Choroid plexus epithelial cell (primary cell): ENCODE results near the gene CLN5.

ENCODE experiments used
- DNase-seq: peaks from one replicate; pipeline ENCODE4 v3.0.0-alpha.2; 2010; ENCODE audit warnings: low read depth
- H3K4me3 ChIP-seq: 2 replicates; pipeline ENCODE4 v1.5.1; 2011; ENCODE audit warnings: low read depth, mild to moderate bottlenecking, control low read depth, low read length, moderate library complexity
- TF ChIP-seq, protein P1 (sequence below): conservative IDR thresholded peaks from 2 replicates; pipeline ENCODE4 v1.5.1; 2011; ENCODE audit warnings: low read depth, mild to moderate bottlenecking, control low read depth, inconsistent platforms, low read length, moderate library complexity

The CLN5 gene

DNA sequence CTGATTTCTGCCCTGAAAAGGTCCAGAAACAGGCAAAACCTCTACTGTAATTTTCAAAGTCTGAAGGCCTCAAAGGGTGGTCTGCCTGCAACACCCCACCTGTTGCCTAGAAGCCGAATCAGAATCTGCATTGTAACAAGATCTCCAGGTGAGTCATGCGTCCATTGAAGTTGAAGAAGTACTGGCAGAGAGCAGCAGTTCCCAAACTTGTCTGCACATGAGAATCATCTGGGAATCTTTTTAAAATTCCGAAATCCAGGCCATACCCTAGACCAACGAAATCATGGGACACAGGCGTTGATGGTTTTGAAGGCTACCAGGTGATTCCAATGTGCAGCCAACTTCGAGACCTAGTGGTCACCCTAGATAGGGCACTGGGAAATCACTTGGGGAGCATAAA, 16.0 kb upstream of the CLN5 start:
- H3K4me3 ChIP-seq = no peak overlapping the region
- DNase-seq = no peak
- TF ChIP-seq, protein P1, sequence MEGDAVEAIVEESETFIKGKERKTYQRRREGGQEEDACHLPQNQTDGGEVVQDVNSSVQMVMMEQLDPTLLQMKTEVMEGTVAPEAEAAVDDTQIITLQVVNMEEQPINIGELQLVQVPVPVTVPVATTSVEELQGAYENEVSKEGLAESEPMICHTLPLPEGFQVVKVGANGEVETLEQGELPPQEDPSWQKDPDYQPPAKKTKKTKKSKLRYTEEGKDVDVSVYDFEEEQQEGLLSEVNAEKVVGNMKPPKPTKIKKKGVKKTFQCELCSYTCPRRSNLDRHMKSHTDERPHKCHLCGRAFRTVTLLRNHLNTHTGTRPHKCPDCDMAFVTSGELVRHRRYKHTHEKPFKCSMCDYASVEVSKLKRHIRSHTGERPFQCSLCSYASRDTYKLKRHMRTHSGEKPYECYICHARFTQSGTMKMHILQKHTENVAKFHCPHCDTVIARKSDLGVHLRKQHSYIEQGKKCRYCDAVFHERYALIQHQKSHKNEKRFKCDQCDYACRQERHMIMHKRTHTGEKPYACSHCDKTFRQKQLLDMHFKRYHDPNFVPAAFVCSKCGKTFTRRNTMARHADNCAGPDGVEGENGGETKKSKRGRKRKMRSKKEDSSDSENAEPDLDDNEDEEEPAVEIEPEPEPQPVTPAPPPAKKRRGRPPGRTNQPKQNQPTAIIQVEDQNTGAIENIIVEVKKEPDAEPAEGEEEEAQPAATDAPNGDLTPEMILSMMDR = no peak

DNA sequence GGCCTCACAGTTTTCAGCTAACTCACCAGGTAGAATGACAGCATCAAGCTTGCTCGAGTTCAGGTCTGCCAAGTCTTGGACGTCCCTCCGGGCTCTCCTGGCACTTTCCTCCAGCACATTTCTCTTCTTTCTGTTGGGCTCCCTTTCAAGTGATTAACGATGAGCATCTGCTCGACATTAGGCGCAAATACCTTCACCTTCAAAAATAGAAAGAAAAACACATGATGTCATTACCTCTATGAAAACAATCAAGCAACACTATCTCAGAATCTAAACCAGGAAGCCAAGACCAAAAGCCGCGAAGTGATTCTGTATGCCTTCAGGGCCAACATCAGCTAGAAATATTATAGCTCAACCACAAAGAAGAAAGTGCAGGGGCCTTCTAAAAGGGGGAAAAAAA, 15.4 kb upstream of the CLN5 start:
- DNase-seq = peak; percentile 32
- TF ChIP-seq, protein P1 = no peak
- no peak overlapping the region for H3K4me3 ChIP-seq

DNA sequence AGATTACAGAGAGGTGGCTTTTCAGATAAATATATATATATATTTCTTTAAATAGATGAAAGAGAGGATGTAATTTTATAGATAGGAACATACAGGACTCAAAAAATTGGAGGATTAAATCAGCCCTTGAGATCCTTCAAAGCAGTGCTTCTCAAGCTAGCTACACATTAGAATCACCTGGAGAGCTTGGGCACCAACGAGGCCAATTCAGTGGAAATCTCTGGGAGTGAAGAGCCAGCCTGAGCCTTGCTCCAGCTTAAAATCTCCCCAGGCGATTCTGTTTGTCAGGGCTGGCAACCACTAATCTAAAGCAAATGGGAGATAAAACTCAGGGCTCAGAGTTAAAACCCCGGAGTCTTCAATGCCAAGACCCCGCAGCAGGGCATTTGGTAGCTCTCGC, 15.0 kb upstream of the CLN5 start:
- TF ChIP-seq, protein P1 = no peak
- DNase-seq = no peak

DNA sequence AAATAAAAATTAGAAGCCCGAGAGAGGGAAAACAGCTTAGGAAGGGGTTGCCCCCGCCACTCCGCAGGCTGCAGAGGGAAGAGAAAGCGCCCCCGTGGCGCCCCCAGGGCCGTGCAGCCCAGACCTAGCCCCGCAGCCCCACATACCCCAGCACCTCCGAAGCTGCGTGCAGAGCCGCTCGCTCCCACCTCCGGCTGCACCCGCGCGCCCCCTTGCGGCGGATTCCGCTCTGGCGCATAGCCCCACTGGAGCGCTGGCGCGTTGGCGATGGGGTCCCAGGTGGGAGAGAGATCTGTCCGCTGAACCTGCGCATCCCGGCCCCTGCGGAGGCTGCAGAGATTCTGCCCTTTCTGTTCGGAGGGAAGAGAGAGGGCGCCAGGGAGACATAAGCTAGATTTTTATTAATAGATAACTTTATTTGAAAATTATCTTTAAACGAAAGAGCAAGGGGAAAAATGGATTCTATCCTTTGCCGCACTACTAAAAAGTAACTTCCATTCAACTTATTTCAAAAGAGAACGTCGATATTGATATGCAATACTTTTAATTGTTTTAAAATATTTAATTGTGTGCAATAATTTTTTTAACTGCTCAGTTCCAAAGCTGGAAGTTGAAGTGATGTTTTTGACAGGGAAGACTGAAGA, 11.7 kb upstream of the CLN5 start:
- TF ChIP-seq, protein P1 = peak; percentile 89
- peak overlapping the region; percentile 55 for H3K4me3 ChIP-seq
- peak; percentile 58 for DNase-seq

More for the DNA sequence above, 15.0 kb upstream of the CLN5 start:
- H3K4me3 ChIP-seq = no peak overlapping the region

DNA sequence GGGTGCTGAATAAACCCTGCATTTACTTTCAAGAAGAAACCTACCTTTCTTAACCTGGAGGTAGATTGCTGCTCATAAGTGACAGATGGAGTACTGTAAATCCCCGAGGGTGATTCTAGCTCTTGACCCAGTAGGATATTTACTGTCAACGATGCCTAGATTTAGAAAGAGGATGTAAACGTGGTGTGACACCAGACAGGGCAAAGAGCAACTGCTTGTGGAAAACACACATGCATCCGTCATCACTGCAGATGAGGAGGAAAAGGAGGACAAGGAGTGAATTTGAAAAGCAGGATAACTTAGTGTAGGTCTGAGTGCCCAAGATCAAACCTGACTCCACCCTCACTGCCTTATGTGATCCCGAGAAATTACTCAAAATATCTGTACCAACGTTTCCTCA, 9.8 kb upstream of the CLN5 start:
- no peak overlapping the region for H3K4me3 ChIP-seq
- no peak for DNase-seq
- TF ChIP-seq, protein P1 = no peak

DNA sequence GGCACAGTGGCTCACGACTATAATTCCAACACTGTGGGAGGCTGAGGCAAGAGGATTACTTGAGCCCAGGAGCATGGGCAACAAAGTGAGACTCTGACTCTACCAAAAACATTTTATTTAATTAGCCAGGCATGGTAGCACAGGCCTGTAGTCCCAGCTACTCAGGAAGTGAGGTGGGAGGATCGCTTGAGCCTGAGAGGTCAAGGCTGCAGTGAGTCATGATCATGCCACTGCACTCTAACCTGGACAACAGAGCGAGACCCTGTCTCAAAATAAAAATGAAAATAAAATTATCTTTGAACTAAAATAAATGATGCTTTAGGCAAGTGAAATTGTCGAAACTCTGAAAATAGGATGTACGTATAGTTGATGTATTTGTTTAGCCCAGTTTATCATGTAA, 8.2 kb upstream of the CLN5 start:
- no peak overlapping the region for H3K4me3 ChIP-seq
- no peak for DNase-seq
- TF ChIP-seq, protein P1 = no peak

DNA sequence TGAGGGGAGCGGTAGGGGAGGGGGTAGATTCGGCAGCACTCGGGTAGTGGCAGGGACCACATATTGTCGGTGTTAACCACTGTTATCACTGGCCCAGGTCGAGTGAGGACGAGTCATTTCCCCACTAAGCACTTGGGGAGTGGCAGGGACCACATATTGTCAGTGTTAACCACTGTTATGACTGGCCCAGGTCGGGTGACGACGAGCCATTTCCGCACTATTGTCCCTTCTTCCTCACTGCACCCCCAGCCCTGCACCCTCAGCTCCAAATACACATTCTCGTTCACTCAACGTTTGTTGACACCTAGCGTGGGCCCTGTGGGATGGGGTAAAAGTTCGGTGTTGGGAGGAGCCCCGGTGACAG, 467 bp upstream of the CLN5 start:
- TF ChIP-seq, protein P1 = no peak
- H3K4me3 ChIP-seq = peak overlapping the region; percentile 95
- no peak for DNase-seq
